OCI-LY3 (cell line): ENCODE measurements around the gene POU2F2.

Source experiments
- CTCF ChIP-seq: fragments of 200-600, 300-600 bp; sonication (generic); IDR thresholded peaks from 2 replicates; pipeline ENCODE4 v1.5.1; 2014; ENCODE audit warnings: antibody characterized with exemption, low read length, low read depth
- EZH2phosphoT487 ChIP-seq: fragments of 200-600 bp; shearing (Covaris generic); IDR thresholded peaks from 2 replicates; pipeline ENCODE4 v1.6.1; 2018; ENCODE audit warnings: antibody characterized with exemption, mixed run types, low read depth

DNA sequence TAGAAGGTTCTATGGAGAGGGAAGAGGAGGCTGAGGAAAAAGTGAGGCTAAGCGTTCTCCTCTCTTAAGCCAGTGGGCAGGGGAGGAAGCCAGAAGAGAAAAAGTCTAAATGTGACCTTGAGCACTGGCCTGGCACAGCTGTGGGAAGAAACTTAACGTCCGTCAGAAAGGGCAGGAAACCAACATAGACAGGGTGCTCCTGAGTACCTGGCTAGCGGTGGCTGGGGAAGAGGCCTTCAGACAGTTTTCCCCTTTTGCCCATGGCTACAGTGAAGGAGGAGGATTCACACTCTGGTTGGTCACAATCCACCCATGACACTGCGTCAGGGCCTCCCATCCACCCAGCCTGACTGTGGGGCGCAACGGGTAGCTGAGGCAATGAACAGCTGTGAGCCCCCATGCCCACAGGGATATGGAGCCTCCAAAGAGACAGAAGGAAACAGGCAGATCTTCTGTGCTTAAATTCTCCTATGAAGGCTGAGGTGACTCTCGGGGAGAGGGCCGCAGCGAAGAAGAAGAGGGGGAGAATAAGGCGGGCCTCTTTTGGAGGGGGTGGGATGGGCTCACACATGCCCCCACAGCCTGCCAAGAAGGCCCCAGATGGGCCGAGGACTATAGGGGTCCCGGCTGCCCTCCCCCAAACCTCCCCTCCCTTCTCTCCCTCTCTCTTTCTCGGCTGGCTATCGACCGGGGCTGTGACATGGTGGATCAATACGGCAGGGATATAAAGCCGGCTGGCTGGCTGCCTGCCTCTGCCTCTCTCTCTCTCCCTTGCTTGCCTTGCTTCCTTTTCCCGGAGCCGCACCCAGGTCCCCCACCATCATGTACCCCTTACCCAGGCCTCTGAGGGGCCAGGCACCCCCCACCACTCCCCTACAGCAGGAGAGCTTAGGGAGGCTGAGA is 19.8 kb upstream of the POU2F2 start:
- no peak for TF ChIP-seq CTCF
- no peak for TF ChIP-seq EZH2phosphoT487
